ENCODE data around the gene PTMS. TPM values are rescaled to one million over a fixed set of nuclear protein-coding genes. Genes with fewer than 3 reads are reported as not detected.

The PTMS gene
- total RNA-seq, 1 donor from 2014 or later: 966 TPM

- peaks cover 15% of the 10 kb centered on the region for H3K9me3 Mint-ChIP-seq (ENCODE audit: unreplicated experiment)
- TF ChIP-seq CTCF (IDR thresholded peaks at IDR 0.05; ENCODE audit: partially characterized antibody, unreplicated experiment): no peak
- no peak for DNase-seq
- no peak overlapping the region for H3K27ac Mint-ChIP-seq (ENCODE audit: unreplicated experiment)
- H3K4me1 Mint-ChIP-seq (ENCODE audit: low read depth, unreplicated experiment): peaks cover 27% of the 10 kb centered on the region
- H3K36me3 Mint-ChIP-seq (ENCODE audit: unreplicated experiment): no peaks in the 10 kb centered on the region
- no peak overlapping the region for H3K4me3 Mint-ChIP-seq (ENCODE audit: unreplicated experiment)
- H3K27me3 Mint-ChIP-seq (ENCODE audit: unreplicated experiment): peaks cover 12% of the 10 kb centered on the region
Measured at GRCh38 chr12:6782850-6783566, 16.8 kb downstream of the PTMS start.

- Mint-ChIP-seq H3K4me3 (ENCODE audit: unreplicated experiment) (no peak overlapping the region), H3K4me1 (ENCODE audit: low read depth, unreplicated experiment) (peaks cover 18% of the 10 kb centered on the region), H3K36me3 (ENCODE audit: unreplicated experiment) (no peaks in the 10 kb centered on the region), H3K27me3 (ENCODE audit: unreplicated experiment) (peaks cover 6% of the 10 kb centered on the region), H3K27ac (ENCODE audit: unreplicated experiment) (no peak overlapping the region), H3K9me3 (ENCODE audit: unreplicated experiment) (peaks cover 10% of the 10 kb centered on the region)
- DNase-seq: no peak
- no peak for TF ChIP-seq CTCF (IDR thresholded peaks at IDR 0.05; ENCODE audit: partially characterized antibody, unreplicated experiment)
Measured at GRCh38 chr12:6783828-6784227, 17.7 kb downstream of the PTMS start.

GRCh38 chr12:6784296-6784695 is 18.1 kb downstream of the PTMS start:
- Mint-ChIP-seq H3K4me3 (ENCODE audit: unreplicated experiment) (no peak overlapping the region), H3K4me1 (ENCODE audit: low read depth, unreplicated experiment) (peaks cover 15% of the 10 kb centered on the region), H3K9me3 (ENCODE audit: unreplicated experiment) (peaks cover 5% of the 10 kb centered on the region), H3K36me3 (ENCODE audit: unreplicated experiment) (no peaks in the 10 kb centered on the region), H3K27ac (ENCODE audit: unreplicated experiment) (no peak overlapping the region), H3K27me3 (ENCODE audit: unreplicated experiment) (peaks cover 5% of the 10 kb centered on the region)
- DNase-seq: no peak
- no peak for TF ChIP-seq CTCF (IDR thresholded peaks at IDR 0.05; ENCODE audit: partially characterized antibody, unreplicated experiment)

- Mint-ChIP-seq H3K36me3 (ENCODE audit: unreplicated experiment) (no peaks in the 10 kb centered on the region), H3K4me3 (ENCODE audit: unreplicated experiment) (no peak overlapping the region), H3K4me1 (ENCODE audit: low read depth, unreplicated experiment) (peaks cover 11% of the 10 kb centered on the region), H3K9me3 (ENCODE audit: unreplicated experiment) (peaks cover 2% of the 10 kb centered on the region), H3K27ac (ENCODE audit: unreplicated experiment) (no peak overlapping the region), H3K27me3 (ENCODE audit: unreplicated experiment) (peaks cover 5% of the 10 kb centered on the region)
- TF ChIP-seq CTCF (IDR thresholded peaks at IDR 0.05; ENCODE audit: partially characterized antibody, unreplicated experiment): no peak
- no peak for DNase-seq
Measured at GRCh38 chr12:6784761-6785160, 18.6 kb downstream of the PTMS start.

GRCh38 chr12:6786416-6787094 is 20.4 kb downstream of the PTMS start:
- Mint-ChIP-seq H3K27ac (ENCODE audit: unreplicated experiment) (no peak overlapping the region), H3K4me3 (ENCODE audit: unreplicated experiment) (no peak overlapping the region), H3K4me1 (ENCODE audit: low read depth, unreplicated experiment) (peaks cover 9% of the 10 kb centered on the region), H3K27me3 (ENCODE audit: unreplicated experiment) (peaks cover 5% of the 10 kb centered on the region), H3K36me3 (ENCODE audit: unreplicated experiment) (no peaks in the 10 kb centered on the region), H3K9me3 (ENCODE audit: unreplicated experiment) (peaks cover 1% of the 10 kb centered on the region)
- no peak for DNase-seq
- no peak for TF ChIP-seq CTCF (IDR thresholded peaks at IDR 0.05; ENCODE audit: partially characterized antibody, unreplicated experiment)
